ENCODE data around the gene OLFM1.
"Not testable (repeated sequence)": the region's sequence is repeated elsewhere in the genome, so short reads cannot be mapped to it uniquely, and the experiment has no call there.

The OLFM1 gene

GRCh38 chr9:135110416-135110815, 22.9 kb downstream of the OLFM1 start:
- TF ChIP-seq CTCF (conservative IDR thresholded peaks at IDR 0.05; ENCODE audit: low read length): no peak
- DNase-seq (ENCODE audit: low read depth): no peak
- H3K4me3 ChIP-seq (ENCODE audit: low read length): no peak overlapping the region

- not testable (repeated sequence) for H3K4me3 ChIP-seq (ENCODE audit: low read length); DNase-seq (ENCODE audit: low read depth)
Observed at GRCh38 chr9:135111600-135111999, 24.1 kb downstream of the OLFM1 start.

- TF ChIP-seq CTCF (conservative IDR thresholded peaks at IDR 0.05; ENCODE audit: low read length): no peak
- no peak for DNase-seq (ENCODE audit: low read depth)
- H3K4me3 ChIP-seq (ENCODE audit: low read length): no peak overlapping the region
Observed at GRCh38 chr9:135116371-135116770, 28.9 kb downstream of the OLFM1 start.

- TF ChIP-seq CTCF (conservative IDR thresholded peaks at IDR 0.05; ENCODE audit: low read length): no peak
- DNase-seq (ENCODE audit: low read depth): no peak
- no peak overlapping the region for H3K4me3 ChIP-seq (ENCODE audit: low read length)
Observed at GRCh38 chr9:135116881-135117280, 29.4 kb downstream of the OLFM1 start.

GRCh38 chr9:135117281-135117680, 29.8 kb downstream of the OLFM1 start:
- no peak for DNase-seq (ENCODE audit: low read depth)
- no peak for TF ChIP-seq CTCF (conservative IDR thresholded peaks at IDR 0.05; ENCODE audit: low read length)
- H3K4me3 ChIP-seq (ENCODE audit: low read length): no peak overlapping the region

- no peak for TF ChIP-seq CTCF (conservative IDR thresholded peaks at IDR 0.05; ENCODE audit: low read length)
- no peak overlapping the region for H3K4me3 ChIP-seq (ENCODE audit: low read length)
- no peak for DNase-seq (ENCODE audit: low read depth)
Observed at GRCh38 chr9:135119496-135120064, 32.1 kb downstream of the OLFM1 start.

- H3K4me3 ChIP-seq (ENCODE audit: low read length): no peak overlapping the region
Observed at GRCh38 chr9:135120249-135120648, 32.8 kb downstream of the OLFM1 start.

More at GRCh38 chr9:135120249-135120648, 32.8 kb downstream of the OLFM1 start:
- no peak for DNase-seq (ENCODE audit: low read depth)
- TF ChIP-seq CTCF (conservative IDR thresholded peaks at IDR 0.05; ENCODE audit: low read length): no peak

All from AG10803 (cell line).